ENCODE measurements around the gene LAPTM5.

DNA sequence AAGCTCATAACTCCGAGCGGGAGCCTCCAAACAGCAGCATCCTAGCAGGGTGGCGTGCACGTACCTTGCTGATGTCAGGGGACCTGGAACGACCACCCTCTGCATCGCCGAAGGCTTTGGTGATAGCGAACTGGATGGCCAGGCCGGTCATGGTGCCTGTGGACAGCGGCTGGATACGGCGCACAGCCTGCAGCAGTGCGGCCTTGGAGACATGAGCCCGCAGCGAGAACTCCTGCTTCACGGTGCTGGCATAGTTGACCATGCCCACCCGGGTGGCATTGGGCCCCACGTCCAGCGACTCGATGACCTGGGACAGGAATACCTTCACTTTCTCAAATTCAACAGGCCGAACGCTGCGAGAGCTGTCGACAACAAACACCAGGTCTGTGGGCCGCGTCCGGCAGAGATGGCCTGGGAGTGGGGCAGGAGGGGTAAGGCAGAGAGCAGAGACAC lies 36.2 kb downstream of the LAPTM5 start:
- TF ChIP-seq, protein P1, sequence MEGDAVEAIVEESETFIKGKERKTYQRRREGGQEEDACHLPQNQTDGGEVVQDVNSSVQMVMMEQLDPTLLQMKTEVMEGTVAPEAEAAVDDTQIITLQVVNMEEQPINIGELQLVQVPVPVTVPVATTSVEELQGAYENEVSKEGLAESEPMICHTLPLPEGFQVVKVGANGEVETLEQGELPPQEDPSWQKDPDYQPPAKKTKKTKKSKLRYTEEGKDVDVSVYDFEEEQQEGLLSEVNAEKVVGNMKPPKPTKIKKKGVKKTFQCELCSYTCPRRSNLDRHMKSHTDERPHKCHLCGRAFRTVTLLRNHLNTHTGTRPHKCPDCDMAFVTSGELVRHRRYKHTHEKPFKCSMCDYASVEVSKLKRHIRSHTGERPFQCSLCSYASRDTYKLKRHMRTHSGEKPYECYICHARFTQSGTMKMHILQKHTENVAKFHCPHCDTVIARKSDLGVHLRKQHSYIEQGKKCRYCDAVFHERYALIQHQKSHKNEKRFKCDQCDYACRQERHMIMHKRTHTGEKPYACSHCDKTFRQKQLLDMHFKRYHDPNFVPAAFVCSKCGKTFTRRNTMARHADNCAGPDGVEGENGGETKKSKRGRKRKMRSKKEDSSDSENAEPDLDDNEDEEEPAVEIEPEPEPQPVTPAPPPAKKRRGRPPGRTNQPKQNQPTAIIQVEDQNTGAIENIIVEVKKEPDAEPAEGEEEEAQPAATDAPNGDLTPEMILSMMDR (IDR thresholded peaks at IDR 0.05) = no peak
- no peak for TF ChIP-seq POLR2A (IDR thresholded peaks at IDR 0.05)
